ENCODE results near the gene TRIM7.

Gene TRIM7

DNA sequence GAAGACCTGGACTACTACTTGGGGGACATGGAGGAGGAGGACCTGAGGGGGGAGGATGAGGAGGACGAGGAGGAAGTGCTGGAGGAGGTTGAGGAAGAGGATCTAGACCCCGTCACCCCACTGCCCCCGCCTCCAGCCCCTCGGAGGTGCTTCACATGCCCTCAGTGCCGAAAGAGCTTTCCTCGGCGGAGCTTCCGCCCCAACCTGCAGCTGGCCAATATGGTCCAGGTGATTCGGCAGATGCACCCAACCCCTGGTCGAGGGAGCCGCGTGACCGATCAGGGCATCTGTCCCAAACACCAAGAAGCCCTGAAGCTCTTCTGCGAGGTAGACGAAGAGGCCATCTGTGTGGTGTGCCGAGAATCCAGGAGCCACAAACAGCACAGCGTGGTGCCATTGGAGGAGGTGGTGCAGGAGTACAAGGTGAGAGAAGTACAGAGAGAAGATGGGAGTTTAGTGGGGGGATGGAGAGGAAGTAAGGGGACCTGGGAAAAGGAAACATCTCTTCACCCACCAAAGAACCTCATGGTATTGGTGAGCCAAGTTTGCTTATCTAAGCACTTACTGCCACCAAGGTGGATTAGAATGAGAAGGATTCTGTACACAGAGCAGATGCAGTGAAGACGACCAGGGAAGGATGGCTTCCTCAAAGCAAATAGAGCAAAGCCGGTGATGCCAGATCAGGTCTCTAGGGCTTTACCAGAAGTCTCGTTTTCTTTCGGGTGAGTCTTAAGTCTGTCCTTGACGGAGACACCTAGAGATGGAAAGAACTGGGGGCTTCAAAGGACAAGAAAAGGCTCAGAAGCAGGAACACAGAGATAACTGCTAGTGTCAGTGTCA lies 19.6 kb upstream of the TRIM7 start:
- DNase-seq (ENCODE audit: low read depth), result no peak
- H3K4me3 ChIP-seq (ENCODE audit: low read depth, low read length), result peak overlapping the region; percentile 70
- TF ChIP-seq POLR2A (IDR thresholded peaks at IDR 0.05; ENCODE audit: extremely low read depth, insufficient read length), result no peak
- TF ChIP-seq, protein P1, sequence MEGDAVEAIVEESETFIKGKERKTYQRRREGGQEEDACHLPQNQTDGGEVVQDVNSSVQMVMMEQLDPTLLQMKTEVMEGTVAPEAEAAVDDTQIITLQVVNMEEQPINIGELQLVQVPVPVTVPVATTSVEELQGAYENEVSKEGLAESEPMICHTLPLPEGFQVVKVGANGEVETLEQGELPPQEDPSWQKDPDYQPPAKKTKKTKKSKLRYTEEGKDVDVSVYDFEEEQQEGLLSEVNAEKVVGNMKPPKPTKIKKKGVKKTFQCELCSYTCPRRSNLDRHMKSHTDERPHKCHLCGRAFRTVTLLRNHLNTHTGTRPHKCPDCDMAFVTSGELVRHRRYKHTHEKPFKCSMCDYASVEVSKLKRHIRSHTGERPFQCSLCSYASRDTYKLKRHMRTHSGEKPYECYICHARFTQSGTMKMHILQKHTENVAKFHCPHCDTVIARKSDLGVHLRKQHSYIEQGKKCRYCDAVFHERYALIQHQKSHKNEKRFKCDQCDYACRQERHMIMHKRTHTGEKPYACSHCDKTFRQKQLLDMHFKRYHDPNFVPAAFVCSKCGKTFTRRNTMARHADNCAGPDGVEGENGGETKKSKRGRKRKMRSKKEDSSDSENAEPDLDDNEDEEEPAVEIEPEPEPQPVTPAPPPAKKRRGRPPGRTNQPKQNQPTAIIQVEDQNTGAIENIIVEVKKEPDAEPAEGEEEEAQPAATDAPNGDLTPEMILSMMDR (IDR thresholded peaks at IDR 0.05; ENCODE audit: low read depth, low read length), result no peak
- TF ChIP-seq, protein P2, sequence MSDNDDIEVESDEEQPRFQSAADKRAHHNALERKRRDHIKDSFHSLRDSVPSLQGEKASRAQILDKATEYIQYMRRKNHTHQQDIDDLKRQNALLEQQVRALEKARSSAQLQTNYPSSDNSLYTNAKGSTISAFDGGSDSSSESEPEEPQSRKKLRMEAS (IDR thresholded peaks at IDR 0.05; ENCODE audit: low read depth, low read length), result no peak
- no peak for TF ChIP-seq MYC (IDR thresholded peaks at IDR 0.05; ENCODE audit: low read depth, low read length)

DNA sequence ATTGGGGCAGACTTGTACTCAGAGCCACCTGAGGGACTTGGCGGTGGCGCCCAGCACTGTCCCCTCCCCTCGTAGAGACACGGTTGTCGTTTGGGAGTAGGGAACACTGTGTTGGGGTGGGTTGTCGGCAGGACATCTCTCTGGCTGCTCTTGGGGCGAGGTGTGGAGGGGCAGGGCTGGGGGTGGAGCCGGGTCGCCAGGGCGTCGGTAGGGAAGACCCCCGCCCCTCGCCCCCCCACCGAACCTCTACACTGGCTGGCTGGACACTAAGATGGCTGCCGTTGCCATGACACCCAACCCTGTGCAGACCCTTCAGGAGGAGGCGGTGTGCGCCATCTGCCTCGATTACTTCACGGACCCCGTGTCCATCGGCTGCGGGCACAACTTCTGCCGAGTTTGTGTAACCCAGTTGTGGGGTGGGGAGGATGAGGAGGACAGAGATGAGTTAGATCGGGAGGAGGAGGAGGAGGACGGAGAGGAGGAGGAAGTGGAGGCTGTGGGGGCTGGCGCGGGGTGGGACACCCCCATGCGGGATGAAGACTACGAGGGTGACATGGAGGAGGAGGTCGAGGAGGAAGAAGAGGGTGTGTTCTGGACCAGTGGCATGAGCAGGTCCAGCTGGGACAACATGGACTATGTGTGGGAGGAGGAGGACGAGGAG lies 18.9 kb upstream of the TRIM7 start:
- peak overlapping the region; percentile 70 for H3K4me3 ChIP-seq (ENCODE audit: low read depth, low read length)
- DNase-seq (ENCODE audit: low read depth), result peak; percentile 69
- TF ChIP-seq POLR2A (IDR thresholded peaks at IDR 0.05; ENCODE audit: extremely low read depth, insufficient read length) (no peak), MYC (IDR thresholded peaks at IDR 0.05; ENCODE audit: low read depth, low read length) (no peak)
- TF ChIP-seq, protein P1 (IDR thresholded peaks at IDR 0.05; ENCODE audit: low read depth, low read length), result no peak
- TF ChIP-seq, protein P2 (IDR thresholded peaks at IDR 0.05; ENCODE audit: low read depth, low read length), result no peak

DNA sequence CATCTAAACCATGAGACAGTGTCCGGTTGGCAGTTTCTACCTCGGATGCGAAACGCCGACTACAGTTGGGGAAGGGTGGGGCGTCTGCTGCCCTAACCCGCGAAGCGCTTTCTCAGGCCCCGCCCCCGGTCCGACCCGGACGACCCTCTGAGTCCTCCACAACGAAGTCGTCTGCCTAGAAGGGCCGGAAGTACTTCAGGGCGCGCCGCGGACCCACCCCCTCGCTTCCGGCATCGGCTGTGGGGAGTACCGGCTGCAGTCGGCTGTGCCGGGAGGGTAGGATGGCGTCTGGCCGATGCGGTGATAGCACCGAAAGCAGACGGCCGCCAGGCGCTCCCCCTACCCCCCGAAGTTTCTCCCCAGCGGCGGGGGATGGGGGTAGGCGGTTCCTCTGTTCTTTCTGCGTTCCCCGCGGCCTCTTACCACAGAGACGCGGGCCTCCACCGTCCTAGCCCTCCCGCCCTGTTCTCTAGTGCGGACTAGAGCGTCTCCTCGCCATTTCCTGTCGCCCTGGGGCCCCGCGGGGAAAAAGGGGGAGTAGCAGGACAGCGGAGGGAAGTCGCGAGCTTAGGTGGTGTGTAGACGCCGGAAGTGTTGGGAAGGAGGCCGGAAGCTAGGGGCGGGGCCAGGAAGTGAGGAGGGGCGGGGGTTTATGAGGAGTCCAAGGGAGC lies 18.2 kb upstream of the TRIM7 start, which contains the start of gene TRIM41:
Gene TRIM41, plus strand, starts transcription at position 224 of the 671 bp plus-strand sequence. CDS start 719 bp downstream, outside the sequence.
- peak; percentile 99 for DNase-seq (ENCODE audit: low read depth)
- TF ChIP-seq, protein P1 (IDR thresholded peaks at IDR 0.05; ENCODE audit: low read depth, low read length), result no peak
- TF ChIP-seq MYC (IDR thresholded peaks at IDR 0.05; ENCODE audit: low read depth, low read length) (peak; percentile 63), POLR2A (IDR thresholded peaks at IDR 0.05; ENCODE audit: extremely low read depth, insufficient read length) (peak; percentile 88)
- TF ChIP-seq, protein P2 (IDR thresholded peaks at IDR 0.05; ENCODE audit: low read depth, low read length), result peak; percentile 74
- H3K4me3 ChIP-seq (ENCODE audit: low read depth, low read length), result peak within 1 kb of the TSS; percentile 70

DNA sequence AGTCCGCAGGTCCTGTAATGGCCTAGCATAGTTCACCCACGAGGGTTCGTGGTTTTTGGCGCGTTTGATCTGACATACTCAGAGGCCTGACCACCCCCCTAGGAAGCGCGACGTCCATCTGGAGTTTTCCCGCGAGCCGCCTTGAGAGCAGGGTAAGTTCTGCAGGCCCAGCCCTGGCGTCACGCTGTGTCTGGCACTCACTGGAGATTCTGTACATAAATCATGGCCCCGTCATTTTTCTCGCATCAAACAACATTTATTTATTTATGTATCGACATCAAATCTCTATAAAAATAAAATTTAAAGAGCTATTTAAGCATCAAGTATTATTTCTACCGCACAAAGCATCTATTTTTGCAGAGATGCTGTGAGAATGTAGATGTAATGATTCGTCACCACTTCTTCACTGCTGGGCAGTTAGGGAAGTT lies 17.6 kb upstream of the TRIM7 start:
- no peak for TF ChIP-seq MYC (IDR thresholded peaks at IDR 0.05; ENCODE audit: low read depth, low read length)
- TF ChIP-seq, protein P1 (IDR thresholded peaks at IDR 0.05; ENCODE audit: low read depth, low read length), result no peak
- no peak for TF ChIP-seq POLR2A (IDR thresholded peaks at IDR 0.05; ENCODE audit: extremely low read depth, insufficient read length)
- TF ChIP-seq, protein P2 (IDR thresholded peaks at IDR 0.05; ENCODE audit: low read depth, low read length), result no peak
- peak overlapping the region; percentile 70 for H3K4me3 ChIP-seq (ENCODE audit: low read depth, low read length)
- no peak for DNase-seq (ENCODE audit: low read depth)

DNA sequence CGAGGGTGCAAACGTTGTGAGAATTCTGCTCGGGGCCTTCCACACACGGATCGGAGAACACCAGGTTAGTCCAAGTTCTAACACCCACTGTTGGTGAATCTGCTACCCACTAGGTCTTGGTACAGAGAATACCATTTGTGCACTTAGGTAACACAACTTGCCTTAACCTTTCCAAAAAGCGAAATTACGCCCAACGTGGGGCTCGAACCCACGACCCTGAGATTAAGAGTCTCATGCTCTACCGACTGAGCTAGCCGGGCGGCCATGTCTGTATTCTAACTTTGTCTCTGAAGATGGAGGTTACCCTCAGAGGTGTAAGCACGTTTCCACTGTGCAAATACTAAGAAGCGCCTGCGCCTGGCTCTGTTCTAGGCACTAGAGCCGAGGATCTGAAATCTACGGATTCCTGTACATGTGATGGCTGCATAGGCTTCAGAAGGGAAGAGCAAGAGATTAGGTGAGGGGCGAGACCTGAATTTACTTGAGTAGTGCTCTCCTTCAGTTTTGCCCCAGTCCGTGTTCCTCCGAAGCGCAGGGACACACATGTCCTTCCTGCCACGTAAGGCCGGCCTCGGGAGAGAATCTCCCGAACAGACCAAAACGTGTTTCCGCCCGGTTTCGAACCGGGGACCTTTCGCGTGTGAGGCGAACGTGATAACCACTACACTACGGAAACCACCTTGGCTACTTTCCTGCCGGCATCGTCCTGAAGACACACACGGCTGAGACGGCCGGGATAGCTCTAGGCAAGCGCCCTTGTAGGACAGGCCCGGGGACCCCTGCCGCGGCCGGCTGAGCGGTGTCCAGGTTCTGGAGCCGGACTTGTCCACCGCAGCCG lies 17.0 kb upstream of the TRIM7 start:
- TF ChIP-seq, protein P1 (IDR thresholded peaks at IDR 0.05; ENCODE audit: low read depth, low read length), result no peak
- TF ChIP-seq POLR2A (IDR thresholded peaks at IDR 0.05; ENCODE audit: extremely low read depth, insufficient read length) (peak; percentile 26), MYC (IDR thresholded peaks at IDR 0.05; ENCODE audit: low read depth, low read length) (peak; percentile 71; the same call in 1 of the 2 replicates)
- TF ChIP-seq, protein P2 (IDR thresholded peaks at IDR 0.05; ENCODE audit: low read depth, low read length), result peak; percentile 50
- peak; percentile 96 for DNase-seq (ENCODE audit: low read depth)
- H3K4me3 ChIP-seq (ENCODE audit: low read depth, low read length), result peak overlapping the region; percentile 70

Measured in NB4 (cell line).